Subcutaneous adipose tissue (tissue), 4 donors: ENCODE measurements around the gene PRR33. TPM values are rescaled to one million over a fixed set of nuclear protein-coding genes. Genes with fewer than 3 reads are reported as not detected.

ENCODE experiments used
- CTCF ChIP-seq: fragments of 450-650 bp; IDR thresholded peaks from one replicate; pipeline ENCODE4 v1.5.1; 2016; ENCODE audit warnings: low read depth, mild to moderate bottlenecking, control low read depth, antibody characterized with exemption, moderate library complexity
- total RNA-seq, 4 donors: library from RNA; depleted of rRNA; stranded (reverse); fragments of >200 nt; gene quantifications; one replicate each; pipeline ENCODE4 v1.1.0, GENCODE V29; 2016

Gene PRR33
- total RNA-seq, 4 donors from 2014 or later, result not detected

GRCh38 chr11:1921574-1922141, 30.0 kb upstream of the PRR33 start:
- no peak for TF ChIP-seq CTCF

DNA sequence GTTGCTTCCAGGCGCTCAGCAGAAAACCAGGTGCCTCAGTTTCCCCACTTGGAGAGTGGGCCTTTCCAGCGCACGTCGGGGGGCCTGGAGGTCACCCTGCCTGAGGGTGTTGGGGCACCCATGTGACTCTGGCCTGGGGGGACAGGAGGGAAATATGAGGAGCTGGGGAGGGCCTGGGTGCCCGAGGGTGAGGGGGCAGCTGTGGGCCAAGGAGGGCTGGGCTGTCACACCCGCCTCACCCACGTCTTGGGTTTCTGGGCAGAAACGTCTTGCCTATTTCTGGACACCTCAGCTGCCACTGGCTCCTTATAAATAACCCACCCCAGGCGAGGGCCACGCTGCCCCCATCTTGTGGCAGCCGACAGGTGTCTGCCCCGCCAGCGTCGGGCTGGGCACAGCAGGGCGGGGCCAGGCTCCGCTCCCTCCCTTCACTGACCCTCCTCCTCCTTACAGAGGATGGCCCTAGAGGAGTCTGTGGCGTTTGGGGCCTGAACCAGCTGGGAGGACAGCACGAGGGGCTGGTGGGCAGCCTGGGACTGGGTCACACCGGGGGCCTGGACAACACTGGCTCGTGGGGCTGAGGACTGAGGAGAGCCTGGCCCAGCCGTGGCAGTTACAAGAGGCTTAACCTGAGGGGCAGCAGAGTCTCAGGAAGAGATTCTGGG, 29.3 kb upstream of the PRR33 start:
- no peak for TF ChIP-seq CTCF

- no peak for TF ChIP-seq CTCF
Observed at GRCh38 chr11:1920128-1920908, 28.6 kb upstream of the PRR33 start.

GRCh38 chr11:1919391-1920127, 27.9 kb upstream of the PRR33 start, which contains the start of gene TNNT3:
Gene TNNT3 (plus strand): TSS chr11:1919703. CDS start chr11:1922875, 3,172 bp downstream.
- TF ChIP-seq CTCF, result no peak

- no peak for TF ChIP-seq CTCF
Observed at GRCh38 chr11:1918436-1919315, 27.0 kb upstream of the PRR33 start.

DNA sequence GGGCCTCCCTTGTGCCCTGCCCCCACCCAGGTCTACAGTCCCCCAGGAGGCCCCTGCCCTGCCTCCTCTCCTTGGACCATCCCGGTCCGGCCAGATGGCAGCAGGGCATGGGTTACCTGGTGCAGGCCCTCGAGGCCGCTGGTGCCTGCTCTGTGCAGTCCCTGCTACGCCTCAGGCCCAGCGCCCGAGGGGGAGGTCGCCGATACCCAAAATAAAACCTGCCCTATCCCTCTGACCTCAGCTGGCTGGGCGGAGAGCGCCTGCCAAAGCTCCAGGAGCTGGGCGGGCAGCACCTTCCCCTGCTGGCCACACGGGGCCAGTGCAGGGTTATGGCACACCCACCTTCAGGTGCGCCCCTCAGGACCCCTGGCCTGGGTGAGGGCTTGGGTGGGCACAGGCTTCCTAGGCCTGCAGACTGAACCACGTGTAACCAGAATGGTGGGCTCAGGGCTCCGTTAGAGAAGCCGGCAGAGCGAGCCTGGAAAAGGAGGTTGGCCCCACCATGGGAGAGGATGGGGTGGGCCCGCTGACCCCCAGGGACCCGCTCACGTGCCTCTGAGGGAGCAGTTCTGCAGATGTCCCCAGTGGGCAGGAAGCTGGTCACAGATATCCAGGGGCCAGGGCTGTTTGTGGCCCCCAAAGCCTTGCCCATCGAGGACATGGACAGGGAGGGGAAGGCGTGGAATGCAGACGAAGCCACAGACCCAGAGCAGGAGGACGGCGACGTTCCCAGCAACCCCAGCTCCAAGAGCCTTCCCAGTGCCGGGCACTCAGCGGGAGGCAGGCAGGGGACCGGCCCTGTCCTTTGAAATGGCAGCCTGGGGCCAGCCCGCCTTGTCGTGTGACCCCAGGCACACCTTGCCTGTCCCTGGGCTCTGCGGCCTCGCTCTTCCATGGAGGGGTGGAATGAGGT, 26.1 kb upstream of the PRR33 start:
- no peak for TF ChIP-seq CTCF
